ENCODE results near the gene MYO3B.

Gene MYO3B

GRCh38 chr2:170401187-170401586 is 223.2 kb downstream of the MYO3B start:
- no peak for TF ChIP-seq CTCF (IDR thresholded peaks at IDR 0.05)
- Histone ChIP-seq H3K4me3 (no peak overlapping the region), H3K27ac (no peak overlapping the region)
- DNase-seq (ENCODE audit: low spot score) = no peak

GRCh38 chr2:170404846-170405245 is 226.9 kb downstream of the MYO3B start:
- no peak overlapping the region for H3K4me3 ChIP-seq
- H3K27ac ChIP-seq = no peak overlapping the region
- DNase-seq (ENCODE audit: low spot score) = no peak
- TF ChIP-seq CTCF (IDR thresholded peaks at IDR 0.05) = no peak

- Histone ChIP-seq H3K27ac (no peak overlapping the region), H3K4me3 (no peak overlapping the region)
- TF ChIP-seq CTCF (IDR thresholded peaks at IDR 0.05) = no peak
- no peak for DNase-seq (ENCODE audit: low spot score)
Measured at GRCh38 chr2:170405326-170405725, 227.4 kb downstream of the MYO3B start.

- Histone ChIP-seq H3K27ac (no peak overlapping the region), H3K4me3 (peak overlapping the region; percentile 46)
- TF ChIP-seq CTCF (IDR thresholded peaks at IDR 0.05) = no peak
- DNase-seq (ENCODE audit: low spot score) = no peak
Measured at GRCh38 chr2:170408461-170409163, 230.7 kb downstream of the MYO3B start.

- no peak overlapping the region for H3K27ac ChIP-seq
- peak overlapping the region; percentile 46 for H3K4me3 ChIP-seq
- peak; percentile 81 for TF ChIP-seq CTCF (IDR thresholded peaks at IDR 0.05)
- DNase-seq (ENCODE audit: low spot score) = no peak
Measured at GRCh38 chr2:170409164-170409535, 231.2 kb downstream of the MYO3B start.

- no peak for DNase-seq (ENCODE audit: low spot score)
- H3K27ac ChIP-seq = no peak overlapping the region
- TF ChIP-seq CTCF (IDR thresholded peaks at IDR 0.05) = no peak
- no peak overlapping the region for H3K4me3 ChIP-seq
Measured at GRCh38 chr2:170411660-170412059, 233.7 kb downstream of the MYO3B start.

GRCh38 chr2:170420961-170421687 is 243.2 kb downstream of the MYO3B start:
- no peak overlapping the region for H3K27ac ChIP-seq
- no peak for DNase-seq (ENCODE audit: low spot score)
- TF ChIP-seq CTCF (IDR thresholded peaks at IDR 0.05) = no peak
- no peak overlapping the region for H3K4me3 ChIP-seq

Measured in coronary artery (tissue), 2 donors.